ENCODE measurements around the gene CCDC8. TPM values are rescaled to one million over a fixed set of nuclear protein-coding genes. Genes with fewer than 3 reads are reported as not detected.
A peak's percentile ranks its signal among the peaks of the same experiment; 100 is the strongest.

Gene CCDC8
- total and polyA plus RNA-seq, 2 experiments from 2014 or later, result 5.6 to 16.5 TPM

GRCh38 chr19:46404055-46404752 lies 9.2 kb downstream of the CCDC8 start:
- peak overlapping the region; percentile 69 for H3K4me3 ChIP-seq
- H3K9me3 Mint-ChIP-seq, result no peaks in the 10 kb centered on the region
- peak; percentile 50 for ATAC-seq
- no peak overlapping the region; the same call in 1 of the 2 replicates for H3K27ac Mint-ChIP-seq
- H3K27me3 ChIP-seq (ENCODE audit: insufficient read depth), result peaks cover 61% of the 10 kb centered on the region
- peak overlapping the region; percentile 93 for H3K4me2 ChIP-seq
- peaks cover 34% of the 10 kb centered on the region for H3K4me1 Mint-ChIP-seq
- DNase-seq (ENCODE audit: low spot score), result peak; percentile 70
- peaks cover 13% of the 10 kb centered on the region; the same call in 1 of the 2 replicates for H3F3A ChIP-seq (replicated peaks; ENCODE audit: low read depth)
- peak overlapping the region; percentile 73 for H3K4me3 Mint-ChIP-seq
- H3K27ac ChIP-seq (ENCODE audit: low read depth), result no peak overlapping the region
- H3K79me2 ChIP-seq (replicated peaks; ENCODE audit: insufficient read depth), result no peaks in the 10 kb centered on the region
- H4K20me1 ChIP-seq (replicated peaks; ENCODE audit: insufficient read depth), result no peaks in the 10 kb centered on the region
- no peaks in the 10 kb centered on the region for H3K9me2 ChIP-seq (ENCODE audit: insufficient read depth)
- H2AFZ ChIP-seq, result peak overlapping the region; percentile 97
- H3K36me3 ChIP-seq (ENCODE audit: insufficient read depth), result no peaks in the 10 kb centered on the region
- peaks cover 45% of the 10 kb centered on the region for H3K27me3 Mint-ChIP-seq (ENCODE audit: insufficient read depth, low read depth, poor library complexity)
- no peak for TF ChIP-seq NANOG (IDR thresholded peaks at IDR 0.05; ENCODE audit: borderline replicate concordance)
- no peak for TF ChIP-seq EZH2 (IDR thresholded peaks at IDR 0.05; ENCODE audit: low read depth, unreplicated experiment)
- TF ChIP-seq CTCF (conservative IDR thresholded peaks at IDR 0.05; ENCODE audit: low read depth in 2 of 2), result no peak
- no peak for TF ChIP-seq CREB1 (CRISPR knock-in tag; IDR thresholded peaks at IDR 0.05; ENCODE audit: low read depth)
- no peak for TF ChIP-seq REST (IDR thresholded peaks at IDR 0.05; ENCODE audit: unreplicated experiment)
- no peak for TF ChIP-seq ZNF331 (CRISPR knock-in tag; IDR thresholded peaks at IDR 0.05; ENCODE audit: low read depth)
- TF ChIP-seq JUNB (IDR thresholded peaks at IDR 0.05; ENCODE audit: unreplicated experiment), result no peak
- no peak for TF ChIP-seq ZNF114 (CRISPR knock-in tag; IDR thresholded peaks at IDR 0.05)
- TF ChIP-seq EZH2phosphoT487 (IDR thresholded peaks at IDR 0.05; ENCODE audit: unreplicated experiment), result no peak
- H3K36me3 Mint-ChIP-seq (ENCODE audit: low read depth), result no peaks in the 10 kb centered on the region
- peaks cover 23% of the 10 kb centered on the region for H3K4me1 ChIP-seq (ENCODE audit: insufficient read depth)

GRCh38 chr19:46402725-46403124 lies 10.6 kb downstream of the CCDC8 start:
- Histone ChIP-seq H3F3A (replicated peaks; ENCODE audit: low read depth) (0 out of 2 replicates have a peak, but pooled peaks cover 13% of the 10 kb centered on the region), H3K4me2 (no peak overlapping the region), H3K4me3 (no peak overlapping the region), H3K79me2 (replicated peaks; ENCODE audit: insufficient read depth) (no peaks in the 10 kb centered on the region), H3K27ac (ENCODE audit: low read depth) (no peak overlapping the region), H3K27me3 (ENCODE audit: insufficient read depth) (peaks cover 52% of the 10 kb centered on the region), H3K36me3 (ENCODE audit: insufficient read depth) (no peaks in the 10 kb centered on the region), H3K9me2 (ENCODE audit: insufficient read depth) (no peaks in the 10 kb centered on the region), H2AFZ (no peak overlapping the region), H3K4me1 (ENCODE audit: insufficient read depth) (peaks cover 14% of the 10 kb centered on the region), H4K20me1 (replicated peaks; ENCODE audit: insufficient read depth) (no peaks in the 10 kb centered on the region)
- Mint-ChIP-seq H3K9me3 (no peaks in the 10 kb centered on the region), H3K36me3 (ENCODE audit: low read depth) (no peaks in the 10 kb centered on the region), H3K4me3 (peak overlapping the region; percentile 20; the same call in 1 of the 3 replicates), H3K27me3 (ENCODE audit: insufficient read depth, low read depth, poor library complexity) (peaks cover 42% of the 10 kb centered on the region), H3K4me1 (peaks cover 23% of the 10 kb centered on the region), H3K27ac (no peak overlapping the region)
- no peak for ATAC-seq
- DNase-seq (ENCODE audit: low spot score), result no peak
- TF ChIP-seq JUNB (IDR thresholded peaks at IDR 0.05; ENCODE audit: unreplicated experiment) (no peak), CTCF (conservative IDR thresholded peaks at IDR 0.05; ENCODE audit: low read depth in 2 of 2) (no peak)
